Measurements from ENCODE around the gene F9. TPM values are rescaled to one million over a fixed set of nuclear protein-coding genes. Genes with fewer than 3 reads are reported as not detected.

F9 gene
- total RNA-seq, 4 donors from 2014 or later: not detected

- Histone ChIP-seq H3K9me3 (no peaks in the 10 kb centered on the region), H3K27me3 (no peaks in the 10 kb centered on the region), H3K27ac (no peak overlapping the region), H3K36me3 (no peaks in the 10 kb centered on the region), H3K4me3 (no peak overlapping the region), H3K4me1 (no peaks in the 10 kb centered on the region)
- intact Hi-C loops (cut with DNase I; ENCODE audit: low total_unique reads): no loop called here
- no peak for DNase-seq
- TF ChIP-seq POLR2A (IDR thresholded peaks at IDR 0.05): no peak
- no peak for TF ChIP-seq CTCF (IDR thresholded peaks at IDR 0.05)
Observed at GRCh38 chrX:139554991-139555675, 24.6 kb downstream of the F9 start.

- Histone ChIP-seq H3K9me3 (no peaks in the 10 kb centered on the region), H3K4me3 (no peak overlapping the region), H3K27ac (no peak overlapping the region), H3K4me1 (no peaks in the 10 kb centered on the region), H3K36me3 (no peaks in the 10 kb centered on the region), H3K27me3 (no peaks in the 10 kb centered on the region)
- intact Hi-C loops (cut with DNase I; ENCODE audit: low total_unique reads): no loop called here
- peak in 3 of 4 experiments; percentile 3 to 40 (median 19) for TF ChIP-seq CTCF (IDR thresholded peaks at IDR 0.05)
- TF ChIP-seq POLR2A (IDR thresholded peaks at IDR 0.05): no peak
- DNase-seq: peak in 1 of 2 donors; percentile 17
Observed at GRCh38 chrX:139559383-139560042, 29.0 kb downstream of the F9 start.

- intact Hi-C loops (cut with DNase I; ENCODE audit: low total_unique reads): no loop called here
- DNase-seq: no peak
- Histone ChIP-seq H3K27me3 (no peaks in the 10 kb centered on the region), H3K27ac (no peak overlapping the region), H3K36me3 (no peaks in the 10 kb centered on the region), H3K4me1 (no peaks in the 10 kb centered on the region), H3K4me3 (no peak overlapping the region), H3K9me3 (no peaks in the 10 kb centered on the region)
- TF ChIP-seq POLR2A (IDR thresholded peaks at IDR 0.05) (no peak), CTCF (IDR thresholded peaks at IDR 0.05) (no peak)
Observed at GRCh38 chrX:139560221-139560620, 29.7 kb downstream of the F9 start.

GRCh38 chrX:139563251-139563650 is 32.7 kb downstream of the F9 start:
- H3K36me3 ChIP-seq: no peaks in the 10 kb centered on the region
- no peaks in the 10 kb centered on the region for H3K4me1 ChIP-seq
- H3K27me3 ChIP-seq: no peaks in the 10 kb centered on the region
- intact Hi-C loops (cut with DNase I; ENCODE audit: low total_unique reads): no loop called here
- no peak overlapping the region for H3K4me3 ChIP-seq
- TF ChIP-seq CTCF (IDR thresholded peaks at IDR 0.05) (no peak), POLR2A (IDR thresholded peaks at IDR 0.05) (no peak)
- H3K9me3 ChIP-seq: no peaks in the 10 kb centered on the region
- DNase-seq: no peak
- no peak overlapping the region for H3K27ac ChIP-seq

GRCh38 chrX:139566981-139567380 is 36.4 kb downstream of the F9 start:
- Histone ChIP-seq H3K4me1 (no peaks in the 10 kb centered on the region), H3K9me3 (no peaks in the 10 kb centered on the region), H3K27ac (no peak overlapping the region), H3K4me3 (no peak overlapping the region), H3K27me3 (peaks cover 0 to 3% of the 10 kb centered on the region in 2 donors), H3K36me3 (no peaks in the 10 kb centered on the region)
- intact Hi-C loops (cut with DNase I; ENCODE audit: low total_unique reads): no loop called here
- DNase-seq: no peak
- no peak for TF ChIP-seq CTCF (IDR thresholded peaks at IDR 0.05)

Data from uterus (tissue), 4 donors.